Lung (tissue), 12 donors: ENCODE measurements around the gene GMFB. TPM values are rescaled to one million over a fixed set of nuclear protein-coding genes. Genes with fewer than 3 reads are reported as not detected.

Source experiments
- ATAC-seq: fragments of 200-7000 bp; cut with Tn5 transposase; one replicate; pipeline ENCODE4 v1.9.1; 2020; ENCODE audit warnings: moderate number of reproducible peaks; ENCODE audit not compliant: insufficient read depth, low FRiP score
- DNase-seq, 3 donors: peaks; one replicate each; pipeline ENCODE4 v3.0.0-alpha.2; 2013 to 2017
- H3K27ac ChIP-seq, 2 donors: one replicate each; pipeline ENCODE4 v1.5.1; 2013; ENCODE audit warnings: mild to moderate bottlenecking in 2 of 2, moderate library complexity in 2 of 2, control low read depth in 1 of 2, inconsistent platforms in 1 of 2, low read depth in 1 of 2, low read length in 1 of 2
- H3K27me3 ChIP-seq, 3 donors: one replicate each; pipeline ENCODE4 v1.5.1; 2013; ENCODE audit warnings: low read length in 2 of 3; ENCODE audit not compliant: control insufficient read depth in 3 of 3, insufficient read depth in 3 of 3
- H3K36me3 ChIP-seq, 4 donors: one replicate each; pipeline ENCODE4 v1.5.1; 2013; ENCODE audit warnings: low read length in 4 of 4, mild to moderate bottlenecking in 1 of 4, moderate library complexity in 1 of 4; ENCODE audit not compliant: control insufficient read depth in 4 of 4, insufficient read depth in 4 of 4
- H3K4me1 ChIP-seq, 5 donors: one replicate each; pipeline ENCODE4 v1.5.1; 2013; ENCODE audit warnings: low read length in 5 of 5, mild to moderate bottlenecking in 2 of 5, moderate library complexity in 1 of 5; ENCODE audit not compliant: control insufficient read depth in 5 of 5, insufficient read depth in 5 of 5
- H3K4me3 ChIP-seq: one replicate; pipeline ENCODE4 v1.5.1; 2013; ENCODE audit warnings: mild to moderate bottlenecking, control low read depth, moderate library complexity
- H3K9ac ChIP-seq, 2 donors: one replicate each; pipeline ENCODE4 v1.5.1; 2013; ENCODE audit warnings: low read length in 2 of 2, control low read depth in 1 of 2; ENCODE audit not compliant: insufficient read depth in 1 of 2
- H3K9me3 ChIP-seq, 4 donors: one replicate each; pipeline ENCODE4 v1.5.1; 2013; ENCODE audit warnings: low read length in 3 of 4, mild to moderate bottlenecking in 1 of 4, moderate library complexity in 1 of 4; ENCODE audit not compliant: control insufficient read depth in 4 of 4, insufficient read depth in 3 of 4
- WGBS, 2 donors: extraction: QIAGEN DNeasy Blood & Tissue Kit; methylation state at CpG; one replicate each; pipeline ENCODE4 v1.1.7; 2013; 5-methylcytosine and 5-hydroxymethylcytosine counted together
- polyA plus RNA-seq, 2 donors: library from polyadenylated mRNA; stranded (reverse); fragments of 200-250 nt; gene quantifications; one replicate each; pipeline ENCODE4 v1.2.1, GENCODE V29; 2013
- total RNA-seq, 2 donors: library from RNA; depleted of rRNA in 1 of 2; stranded (reverse); fragments of >200 nt in 1 of 2; gene quantifications; one replicate each; pipeline ENCODE4 v1.2.1, GENCODE V29; 2014 to 2021
- TF ChIP-seq, protein P1 (sequence below): IDR thresholded peaks from 2 replicates; pipeline ENCODE4 v1.5.1; 2012; ENCODE audit warnings: mild to moderate bottlenecking; ENCODE audit errors: control extremely low read depth, extremely low read depth
- donor health status: control.
- donor health status: control.
- donor health status: Bipolar disorder and iron deficiency.
- donor health status: healthy.
- donor health status: DM: yes; HTN: yes; CAD: no.

Gene GMFB
- total and polyA plus RNA-seq, 4 donors, result 15.6 to 55.8 (median 35.9) TPM

DNA sequence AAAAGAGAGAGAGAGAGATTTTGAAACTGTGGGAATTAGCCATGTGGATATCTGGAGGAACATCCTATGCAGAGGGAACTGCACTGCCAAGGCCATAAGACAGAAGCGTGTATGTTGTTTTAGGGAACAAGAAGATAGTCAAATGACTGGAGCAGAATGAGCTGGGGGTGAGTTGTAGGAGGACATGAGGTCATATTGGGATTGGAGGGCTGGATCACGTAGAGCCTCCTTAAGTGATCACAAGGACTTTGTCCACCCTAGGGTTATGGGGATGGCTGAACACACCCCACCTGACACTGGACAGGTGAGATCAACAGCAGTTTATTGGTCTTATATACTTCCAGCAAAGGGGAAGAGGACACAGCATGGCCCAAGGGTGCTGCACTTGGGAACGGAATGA is 12.7 kb upstream of the GMFB start:
- H3K36me3 ChIP-seq, result no peaks in the 10 kb centered on the region
- H3K9ac ChIP-seq, result no peak overlapping the region
- no peaks in the 10 kb centered on the region for H3K9me3 ChIP-seq
- no peaks in the 10 kb centered on the region for H3K27me3 ChIP-seq
- TF ChIP-seq, protein P1, sequence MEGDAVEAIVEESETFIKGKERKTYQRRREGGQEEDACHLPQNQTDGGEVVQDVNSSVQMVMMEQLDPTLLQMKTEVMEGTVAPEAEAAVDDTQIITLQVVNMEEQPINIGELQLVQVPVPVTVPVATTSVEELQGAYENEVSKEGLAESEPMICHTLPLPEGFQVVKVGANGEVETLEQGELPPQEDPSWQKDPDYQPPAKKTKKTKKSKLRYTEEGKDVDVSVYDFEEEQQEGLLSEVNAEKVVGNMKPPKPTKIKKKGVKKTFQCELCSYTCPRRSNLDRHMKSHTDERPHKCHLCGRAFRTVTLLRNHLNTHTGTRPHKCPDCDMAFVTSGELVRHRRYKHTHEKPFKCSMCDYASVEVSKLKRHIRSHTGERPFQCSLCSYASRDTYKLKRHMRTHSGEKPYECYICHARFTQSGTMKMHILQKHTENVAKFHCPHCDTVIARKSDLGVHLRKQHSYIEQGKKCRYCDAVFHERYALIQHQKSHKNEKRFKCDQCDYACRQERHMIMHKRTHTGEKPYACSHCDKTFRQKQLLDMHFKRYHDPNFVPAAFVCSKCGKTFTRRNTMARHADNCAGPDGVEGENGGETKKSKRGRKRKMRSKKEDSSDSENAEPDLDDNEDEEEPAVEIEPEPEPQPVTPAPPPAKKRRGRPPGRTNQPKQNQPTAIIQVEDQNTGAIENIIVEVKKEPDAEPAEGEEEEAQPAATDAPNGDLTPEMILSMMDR, result no peak
- H3K4me3 ChIP-seq, result no peak overlapping the region
- WGBS, 2 donors, result 85 to 86% methylated on average over 3 of the region's 3 CpGs
- ATAC-seq (no peak), DNase-seq (no peak)
- no peak overlapping the region for H3K27ac ChIP-seq
- H3K4me1 ChIP-seq, result peaks cover 0 to 3% (median 0%) of the 10 kb centered on the region in 5 donors

DNA sequence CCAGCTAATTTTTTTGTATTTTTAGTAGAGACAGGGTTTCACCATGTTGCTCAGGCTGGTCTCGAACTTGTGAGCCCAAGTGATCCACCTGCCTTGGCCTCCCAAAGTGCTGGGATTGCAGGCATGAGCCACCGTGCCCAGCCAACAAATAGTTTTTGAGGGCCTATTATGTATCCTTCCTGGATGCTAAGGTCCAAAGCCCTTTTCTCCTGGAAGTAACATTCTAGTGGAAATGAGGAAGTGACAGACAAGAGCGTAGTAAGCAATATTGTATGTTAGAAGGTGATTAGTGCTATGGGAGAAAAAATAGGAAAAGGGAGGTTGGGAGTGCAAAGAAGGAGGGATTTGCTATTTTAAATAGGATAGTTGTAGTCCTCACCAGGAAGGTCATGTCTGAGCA is 12.0 kb upstream of the GMFB start:
- H3K9ac ChIP-seq, result no peak overlapping the region
- TF ChIP-seq, protein P1, result no peak
- DNase-seq (no peak), ATAC-seq (no peak)
- no peak overlapping the region for H3K4me3 ChIP-seq
- no peak overlapping the region for H3K27ac ChIP-seq
- peaks cover 0 to 3% (median 0%) of the 10 kb centered on the region in 5 donors for H3K4me1 ChIP-seq
- 76 to 79% methylated on average over 3 of the region's 3 CpGs for WGBS, 2 donors
- no peaks in the 10 kb centered on the region for H3K9me3 ChIP-seq
- H3K27me3 ChIP-seq, result no peaks in the 10 kb centered on the region
- H3K36me3 ChIP-seq, result no peaks in the 10 kb centered on the region

DNA sequence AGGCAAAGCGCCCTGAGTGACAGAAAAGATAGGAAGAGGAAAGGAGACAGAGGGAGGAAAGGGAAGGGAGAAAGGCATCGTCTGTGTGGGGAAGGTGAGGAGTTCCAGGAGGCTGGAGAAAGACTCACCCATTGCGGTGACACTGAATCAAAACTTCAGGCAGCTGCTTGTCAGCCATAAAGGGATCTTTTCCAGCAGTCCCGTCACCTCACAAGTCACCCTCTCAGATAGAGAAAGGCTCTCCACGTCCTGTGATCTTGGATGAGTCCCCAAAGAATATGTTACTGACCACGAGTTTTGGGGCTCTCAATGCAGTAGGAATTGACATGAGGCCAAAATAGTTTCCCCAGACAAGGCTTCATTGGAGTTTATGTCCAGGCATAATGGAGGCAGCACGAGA is 9.8 kb upstream of the GMFB start:
- ATAC-seq, result no peak
- DNase-seq, result no peak
- 77 to 81% methylated on average over 7 of the region's 7 CpGs for WGBS, 2 donors

DNA sequence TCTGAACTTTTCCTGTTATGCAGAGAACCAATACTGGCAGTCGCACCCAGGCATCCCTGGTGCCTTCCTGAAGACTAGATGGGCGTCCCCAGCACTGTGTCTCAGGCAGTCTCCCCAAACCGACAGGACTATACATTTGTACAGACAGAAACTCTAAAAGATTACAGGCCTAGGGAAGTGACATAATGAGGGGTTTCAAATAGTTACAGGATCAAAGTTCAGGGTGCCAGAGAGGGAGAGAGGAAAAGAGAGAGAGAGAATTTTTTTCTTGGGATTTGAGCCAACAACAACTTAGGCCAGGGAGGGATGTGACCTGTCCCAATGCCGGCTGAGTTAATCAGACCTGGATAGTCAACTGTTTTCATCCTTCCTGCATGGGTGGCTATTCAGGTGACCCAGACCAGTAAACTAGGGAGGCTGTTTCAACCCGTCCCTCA is 9.3 kb upstream of the GMFB start:
- H3K36me3 ChIP-seq, result no peaks in the 10 kb centered on the region
- H3K4me3 ChIP-seq, result no peak overlapping the region
- DNase-seq (no peak), ATAC-seq (no peak)
- TF ChIP-seq, protein P1, result no peak
- no peak overlapping the region for H3K9ac ChIP-seq
- H3K27me3 ChIP-seq, result no peaks in the 10 kb centered on the region
- 77 to 83% methylated on average over 5 of the region's 5 CpGs for WGBS, 2 donors
- H3K9me3 ChIP-seq, result no peaks in the 10 kb centered on the region
- H3K27ac ChIP-seq, result no peak overlapping the region
- H3K4me1 ChIP-seq, result peaks cover 0 to 3% (median 0%) of the 10 kb centered on the region in 5 donors

More for the DNA sequence above, 9.8 kb upstream of the GMFB start:
- peaks cover 0 to 3% (median 0%) of the 10 kb centered on the region in 5 donors for H3K4me1 ChIP-seq
- peak overlapping the region in 1 of 2 donors; percentile 11 for H3K27ac ChIP-seq
- no peaks in the 10 kb centered on the region for H3K27me3 ChIP-seq
- TF ChIP-seq, protein P1, result no peak
- no peaks in the 10 kb centered on the region for H3K36me3 ChIP-seq
- H3K9me3 ChIP-seq, result no peaks in the 10 kb centered on the region
- H3K9ac ChIP-seq, result no peak overlapping the region
- H3K4me3 ChIP-seq, result no peak overlapping the region
